Measurements from ENCODE around the gene DUSP16. TPM values are rescaled to one million over a fixed set of nuclear protein-coding genes. Genes with fewer than 3 reads are reported as not detected.

DUSP16 gene
- total and polyA plus RNA-seq, 3 donors from 2014 or later, result 22.5 to 48.6 (median 42.1) TPM

DNA sequence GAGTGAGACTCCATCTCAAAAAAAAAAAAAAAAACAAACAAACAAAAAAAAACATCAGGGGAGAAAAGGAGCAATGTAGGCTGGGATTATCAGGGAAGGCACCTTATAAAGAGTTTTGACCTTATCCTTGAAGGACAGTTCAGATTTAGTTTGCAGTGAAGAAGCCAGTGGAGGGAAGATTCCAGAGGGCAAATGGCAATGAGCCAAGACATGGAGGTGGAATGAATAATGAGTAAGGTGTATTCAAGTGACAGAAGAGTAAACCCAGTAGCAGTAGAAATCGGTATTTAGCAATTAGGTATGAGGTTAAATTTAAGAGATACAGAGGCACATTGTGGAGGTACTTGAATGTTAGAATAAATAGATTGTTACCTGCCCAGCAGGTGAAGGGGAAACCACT is 2.2 kb upstream of the DUSP16 start:
- Histone ChIP-seq H3K27ac (no peak overlapping the region), H3K9me3 (no peaks in the 10 kb centered on the region), H3K4me3 (no peak overlapping the region), H3K27me3 (no peaks in the 10 kb centered on the region), H3K36me3 (ENCODE audit: low read depth, missing control alignments) (no peaks in the 10 kb centered on the region), H3K4me1 (peaks cover 6% of the 10 kb centered on the region)
- TF ChIP-seq, protein P1, sequence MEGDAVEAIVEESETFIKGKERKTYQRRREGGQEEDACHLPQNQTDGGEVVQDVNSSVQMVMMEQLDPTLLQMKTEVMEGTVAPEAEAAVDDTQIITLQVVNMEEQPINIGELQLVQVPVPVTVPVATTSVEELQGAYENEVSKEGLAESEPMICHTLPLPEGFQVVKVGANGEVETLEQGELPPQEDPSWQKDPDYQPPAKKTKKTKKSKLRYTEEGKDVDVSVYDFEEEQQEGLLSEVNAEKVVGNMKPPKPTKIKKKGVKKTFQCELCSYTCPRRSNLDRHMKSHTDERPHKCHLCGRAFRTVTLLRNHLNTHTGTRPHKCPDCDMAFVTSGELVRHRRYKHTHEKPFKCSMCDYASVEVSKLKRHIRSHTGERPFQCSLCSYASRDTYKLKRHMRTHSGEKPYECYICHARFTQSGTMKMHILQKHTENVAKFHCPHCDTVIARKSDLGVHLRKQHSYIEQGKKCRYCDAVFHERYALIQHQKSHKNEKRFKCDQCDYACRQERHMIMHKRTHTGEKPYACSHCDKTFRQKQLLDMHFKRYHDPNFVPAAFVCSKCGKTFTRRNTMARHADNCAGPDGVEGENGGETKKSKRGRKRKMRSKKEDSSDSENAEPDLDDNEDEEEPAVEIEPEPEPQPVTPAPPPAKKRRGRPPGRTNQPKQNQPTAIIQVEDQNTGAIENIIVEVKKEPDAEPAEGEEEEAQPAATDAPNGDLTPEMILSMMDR (IDR thresholded peaks at IDR 0.05), result no peak
- no peak for TF ChIP-seq POLR2A (IDR thresholded peaks at IDR 0.05)
- intact Hi-C loops (cut with DNase I; ENCODE audit: low total_unique reads), result loop anchor here (10.0 kb wide), 1 partner anchor 180 kb away; no protein-coding TSS in a partner anchor
- no peak for DNase-seq
- 50 to 75% methylated on average over 1 of the region's 1 CpG for WGBS, 2 donors

DNA sequence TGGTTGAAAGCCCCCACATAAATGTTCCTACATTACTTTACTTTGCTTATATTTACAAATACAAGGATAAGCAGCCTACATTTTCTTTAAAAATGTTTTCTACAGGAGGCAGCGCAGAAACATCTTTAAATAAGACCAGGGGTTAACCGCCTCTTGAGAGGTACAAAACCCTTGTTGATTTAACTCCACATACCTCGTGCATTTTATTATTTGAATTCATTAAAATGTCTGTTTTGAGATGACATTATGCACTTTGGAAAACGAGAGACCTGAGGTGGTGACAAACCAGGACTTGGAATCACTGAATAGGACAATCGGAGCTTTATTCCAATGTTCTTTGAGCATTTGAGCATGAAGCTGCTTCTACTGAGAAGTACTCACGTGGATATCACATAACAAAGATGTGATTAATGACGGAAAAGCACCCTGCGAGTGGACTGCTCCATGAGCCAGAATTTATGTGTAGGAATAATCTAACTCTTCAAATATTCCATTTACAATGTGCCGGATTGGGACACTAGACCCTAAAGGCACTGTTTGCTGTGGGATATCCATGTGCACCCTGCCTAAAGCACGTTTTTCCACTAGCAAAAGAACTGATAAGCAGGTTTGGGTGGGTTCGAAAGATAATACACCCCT is 746 bp upstream of the DUSP16 start:
- intact Hi-C loops (cut with DNase I; ENCODE audit: low total_unique reads), result loop anchor here (10.0 kb wide), 1 partner anchor 179 kb away; no protein-coding TSS in a partner anchor
- H3K36me3 ChIP-seq (ENCODE audit: low read depth, missing control alignments), result no peaks in the 10 kb centered on the region
- H3K9me3 ChIP-seq, result no peaks in the 10 kb centered on the region
- peak overlapping the region; percentile 100 for H3K27ac ChIP-seq
- DNase-seq, result no peak
- TF ChIP-seq POLR2A (IDR thresholded peaks at IDR 0.05), result no peak
- TF ChIP-seq, protein P1 (IDR thresholded peaks at IDR 0.05), result no peak
- H3K4me3 ChIP-seq, result peak overlapping the region; percentile 91 to 96
- H3K4me1 ChIP-seq, result peaks cover 14% of the 10 kb centered on the region
- H3K27me3 ChIP-seq, result no peaks in the 10 kb centered on the region
- WGBS, 2 donors, result 27 to 31% methylated on average over 11 of the region's 11 CpGs

DNA sequence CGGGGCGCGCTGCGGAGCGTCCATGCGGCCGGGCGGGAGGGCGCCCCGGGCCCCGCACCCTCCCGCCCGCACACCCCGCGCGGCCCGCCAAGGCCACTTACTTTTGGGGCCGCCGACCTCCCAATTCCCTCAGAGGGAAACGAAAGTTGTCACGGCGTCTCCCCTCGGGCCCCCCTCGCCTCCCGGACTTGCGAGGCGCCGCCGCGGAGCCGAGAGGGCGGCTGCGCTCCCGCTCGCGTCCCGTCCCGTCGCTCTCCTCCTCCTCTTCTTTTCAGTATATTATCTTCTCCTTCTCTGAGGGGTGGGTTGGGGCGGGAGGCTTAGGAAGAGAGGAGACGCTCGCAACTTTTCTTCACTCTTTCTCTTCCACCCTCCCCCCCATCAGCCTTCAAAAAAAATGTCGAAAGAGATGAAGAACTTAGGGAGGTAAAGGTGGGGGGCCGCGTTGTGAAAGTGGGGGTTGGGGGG is 613 bp downstream of the DUSP16 start:
- DNase-seq, result no peak
- TF ChIP-seq, protein P1 (IDR thresholded peaks at IDR 0.05), result no peak
- TF ChIP-seq POLR2A (IDR thresholded peaks at IDR 0.05), result no peak
- H3K27me3 ChIP-seq, result no peaks in the 10 kb centered on the region
- peak overlapping the region; percentile 100 for H3K27ac ChIP-seq
- H3K4me1 ChIP-seq, result peaks cover 19% of the 10 kb centered on the region
- 0% methylated on average over 26 to 44 of the region's 45 CpGs for WGBS, 2 donors
- no peaks in the 10 kb centered on the region for H3K36me3 ChIP-seq (ENCODE audit: low read depth, missing control alignments)
- H3K4me3 ChIP-seq, result peak overlapping the region; percentile 91 to 96
- intact Hi-C loops (cut with DNase I; ENCODE audit: low total_unique reads), result loop anchor here (10.0 kb wide), 1 partner anchor 177 kb away; no protein-coding TSS in a partner anchor
- H3K9me3 ChIP-seq, result no peaks in the 10 kb centered on the region

DNA sequence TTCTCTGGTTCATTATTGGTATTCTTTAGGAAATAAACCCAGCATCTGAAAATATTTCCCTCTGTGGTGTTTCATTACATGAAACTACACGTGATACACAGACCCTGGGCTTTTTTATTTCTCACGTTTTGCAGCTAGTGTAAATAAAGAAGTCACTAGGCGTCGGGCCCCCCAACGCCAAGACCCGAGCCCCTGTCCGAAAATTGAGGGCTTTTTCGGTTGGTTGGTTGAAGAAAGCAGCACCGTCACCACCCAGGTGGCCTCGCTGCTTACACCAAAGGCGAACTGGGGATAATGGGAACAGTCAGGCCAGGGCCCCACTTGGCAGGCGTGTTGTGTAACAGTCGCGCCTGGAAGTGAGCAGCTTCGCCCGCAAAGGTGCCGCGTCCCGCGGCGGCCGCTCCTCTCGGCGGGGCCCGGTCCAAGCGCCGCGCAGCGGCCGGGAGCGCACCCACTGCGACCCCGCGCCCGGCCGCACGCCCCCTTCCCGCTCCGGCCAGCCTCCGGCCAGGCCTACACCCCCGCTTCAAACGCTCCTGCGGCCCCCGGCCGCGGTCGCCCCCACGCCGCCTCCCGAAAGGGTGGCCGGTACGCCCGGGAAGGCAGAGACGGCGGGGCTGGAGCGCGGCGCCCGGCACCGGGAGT is 1.2 kb downstream of the DUSP16 start:
- intact Hi-C loops (cut with DNase I; ENCODE audit: low total_unique reads), result loop anchor here (10.0 kb wide), 1 partner anchor 177 kb away; no protein-coding TSS in a partner anchor
- H3K4me1 ChIP-seq, result peaks cover 19% of the 10 kb centered on the region

More for the DNA sequence above, 1.2 kb downstream of the DUSP16 start:
- peak overlapping the region; percentile 91 to 96 for H3K4me3 ChIP-seq
- H3K27ac ChIP-seq, result peak overlapping the region; percentile 100
- H3K9me3 ChIP-seq, result no peaks in the 10 kb centered on the region
- DNase-seq, result peak; percentile 45
- TF ChIP-seq POLR2A (IDR thresholded peaks at IDR 0.05), result no peak
- TF ChIP-seq, protein P1 (IDR thresholded peaks at IDR 0.05), result no peak
- 0% methylated on average over 11 to 54 of the region's 60 CpGs for WGBS, 2 donors
- H3K27me3 ChIP-seq, result no peaks in the 10 kb centered on the region
- no peaks in the 10 kb centered on the region for H3K36me3 ChIP-seq (ENCODE audit: low read depth, missing control alignments)
